Fibroblast of the aortic adventitia (primary cell): ENCODE results near the gene RAB11B. TPM values are rescaled to one million over a fixed set of nuclear protein-coding genes. Genes with fewer than 3 reads are reported as not detected.
A peak's percentile ranks its signal among the peaks of the same experiment; 100 is the strongest.

ENCODE experiments used
- DNase-seq: peaks from one replicate; pipeline ENCODE4 v3.0.0-alpha.2; 2010; ENCODE audit warnings: low read depth
- H3K4me3 ChIP-seq: 2 replicates; pipeline ENCODE4 v1.5.1; 2011; ENCODE audit warnings: low read depth, mild to moderate bottlenecking, control low read depth, low read length, moderate library complexity
- total RNA-seq: library from RNA; depleted of rRNA; stranded (reverse); fragments of >200 nt; gene quantifications from 2 replicates; pipeline ENCODE4 v1.2.3, GENCODE V29; 2012; ENCODE audit warnings: low replicate concordance
- TF ChIP-seq, protein P1 (sequence below): IDR thresholded peaks from 2 replicates; pipeline ENCODE4 v1.5.1; 2011; ENCODE audit warnings: mild to moderate bottlenecking, low read length, control low read depth, inconsistent platforms; ENCODE audit not compliant: insufficient read depth

The RAB11B gene
- total RNA-seq, 1 donor = 15.7 TPM

DNA sequence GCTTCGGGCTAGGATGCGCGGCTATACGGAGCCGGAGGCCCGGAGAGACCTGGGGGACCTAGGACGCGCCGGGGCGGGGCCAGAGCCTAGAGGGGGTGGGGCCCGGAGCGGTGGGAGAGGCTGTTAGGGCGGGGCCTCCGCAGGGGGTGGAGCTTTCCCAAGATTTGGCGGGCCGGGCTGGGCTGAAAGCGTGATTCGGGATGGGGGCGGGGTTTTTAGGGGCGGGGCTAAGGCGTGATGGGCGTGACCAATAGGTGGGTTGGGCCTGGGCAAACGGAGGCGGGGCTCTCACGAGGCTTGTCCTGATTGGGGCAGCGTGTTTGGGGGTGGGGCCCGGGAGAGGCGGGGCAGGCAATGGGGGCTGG, 439 bp downstream of the RAB11B start:
- DNase-seq = peak; percentile 93

DNA sequence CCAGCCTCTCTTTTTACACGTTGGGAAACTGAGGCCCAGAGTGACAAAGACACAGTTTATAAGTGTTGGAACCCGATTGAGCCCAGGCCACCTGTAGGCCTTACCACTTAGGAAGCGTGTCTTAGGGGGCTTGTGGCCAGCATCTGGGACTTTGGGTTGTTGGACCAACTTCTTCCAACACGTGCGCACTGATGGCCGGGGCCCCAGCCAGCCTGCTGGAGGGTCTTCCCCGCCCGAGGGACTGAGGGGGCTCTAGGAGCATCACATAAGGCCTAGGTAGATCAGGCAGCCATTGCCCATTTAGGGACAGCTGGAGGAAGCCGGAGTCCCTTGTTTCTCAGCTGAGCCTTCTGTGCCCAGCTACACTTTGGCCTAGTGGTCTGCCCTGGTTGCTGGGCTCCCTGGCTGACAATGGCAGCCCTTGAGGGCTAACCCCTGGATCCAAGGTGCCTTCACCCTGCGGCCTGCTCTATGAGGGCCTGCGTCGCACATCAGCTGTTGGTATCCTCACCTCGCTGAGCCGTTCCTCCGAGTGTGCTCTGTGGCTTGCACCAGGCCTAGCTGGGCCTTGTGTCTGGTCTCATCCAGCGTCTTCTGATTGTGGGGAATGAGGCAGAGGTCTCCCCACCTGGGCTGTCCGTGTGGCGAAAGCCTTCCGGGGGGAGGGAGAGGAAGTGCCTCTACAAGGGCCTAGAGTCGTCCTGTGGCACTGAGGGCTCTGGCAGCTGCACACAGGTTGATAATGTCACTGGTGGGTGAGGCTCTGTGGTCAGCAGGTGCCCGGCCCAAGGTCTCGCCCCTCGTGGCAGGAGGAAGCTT, 1.2 kb downstream of the RAB11B start:
- TF ChIP-seq, protein P1, sequence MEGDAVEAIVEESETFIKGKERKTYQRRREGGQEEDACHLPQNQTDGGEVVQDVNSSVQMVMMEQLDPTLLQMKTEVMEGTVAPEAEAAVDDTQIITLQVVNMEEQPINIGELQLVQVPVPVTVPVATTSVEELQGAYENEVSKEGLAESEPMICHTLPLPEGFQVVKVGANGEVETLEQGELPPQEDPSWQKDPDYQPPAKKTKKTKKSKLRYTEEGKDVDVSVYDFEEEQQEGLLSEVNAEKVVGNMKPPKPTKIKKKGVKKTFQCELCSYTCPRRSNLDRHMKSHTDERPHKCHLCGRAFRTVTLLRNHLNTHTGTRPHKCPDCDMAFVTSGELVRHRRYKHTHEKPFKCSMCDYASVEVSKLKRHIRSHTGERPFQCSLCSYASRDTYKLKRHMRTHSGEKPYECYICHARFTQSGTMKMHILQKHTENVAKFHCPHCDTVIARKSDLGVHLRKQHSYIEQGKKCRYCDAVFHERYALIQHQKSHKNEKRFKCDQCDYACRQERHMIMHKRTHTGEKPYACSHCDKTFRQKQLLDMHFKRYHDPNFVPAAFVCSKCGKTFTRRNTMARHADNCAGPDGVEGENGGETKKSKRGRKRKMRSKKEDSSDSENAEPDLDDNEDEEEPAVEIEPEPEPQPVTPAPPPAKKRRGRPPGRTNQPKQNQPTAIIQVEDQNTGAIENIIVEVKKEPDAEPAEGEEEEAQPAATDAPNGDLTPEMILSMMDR = no peak
- peak overlapping the region; percentile 51 for H3K4me3 ChIP-seq
- DNase-seq = no peak

More for the DNA sequence above, 439 bp downstream of the RAB11B start:
- peak overlapping the region; percentile 80 for H3K4me3 ChIP-seq
- TF ChIP-seq, protein P1 = no peak

DNA sequence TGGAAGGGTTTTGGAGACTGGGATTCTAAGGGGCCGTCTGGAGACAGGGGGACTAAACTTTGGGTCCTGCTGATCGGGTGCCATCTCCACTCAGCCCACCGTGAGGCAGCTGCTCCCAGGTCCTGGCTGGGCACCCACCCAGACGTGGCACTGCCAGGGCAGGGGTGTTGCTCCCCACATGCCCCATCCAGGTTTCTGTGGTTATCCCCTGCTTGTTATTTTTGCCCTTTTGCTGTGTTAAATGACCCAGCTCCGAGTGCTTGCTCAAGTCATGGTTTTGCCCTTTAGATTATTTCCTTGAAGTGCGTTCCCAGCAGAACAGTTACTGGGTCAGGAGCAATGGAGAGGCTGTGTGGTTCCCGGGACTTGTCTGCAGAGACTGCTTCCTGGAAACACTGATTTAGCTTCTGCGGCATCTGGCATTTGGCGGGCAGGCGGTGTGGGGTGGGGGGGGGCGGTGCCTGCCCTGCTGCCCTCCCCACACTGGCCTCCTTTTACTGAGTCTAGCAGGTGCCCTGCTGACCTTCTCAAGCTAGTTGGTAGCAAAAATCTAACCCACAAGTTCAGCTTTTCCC, 1.9 kb downstream of the RAB11B start:
- TF ChIP-seq, protein P1 = no peak
- DNase-seq = no peak
- H3K4me3 ChIP-seq = no peak overlapping the region

DNA sequence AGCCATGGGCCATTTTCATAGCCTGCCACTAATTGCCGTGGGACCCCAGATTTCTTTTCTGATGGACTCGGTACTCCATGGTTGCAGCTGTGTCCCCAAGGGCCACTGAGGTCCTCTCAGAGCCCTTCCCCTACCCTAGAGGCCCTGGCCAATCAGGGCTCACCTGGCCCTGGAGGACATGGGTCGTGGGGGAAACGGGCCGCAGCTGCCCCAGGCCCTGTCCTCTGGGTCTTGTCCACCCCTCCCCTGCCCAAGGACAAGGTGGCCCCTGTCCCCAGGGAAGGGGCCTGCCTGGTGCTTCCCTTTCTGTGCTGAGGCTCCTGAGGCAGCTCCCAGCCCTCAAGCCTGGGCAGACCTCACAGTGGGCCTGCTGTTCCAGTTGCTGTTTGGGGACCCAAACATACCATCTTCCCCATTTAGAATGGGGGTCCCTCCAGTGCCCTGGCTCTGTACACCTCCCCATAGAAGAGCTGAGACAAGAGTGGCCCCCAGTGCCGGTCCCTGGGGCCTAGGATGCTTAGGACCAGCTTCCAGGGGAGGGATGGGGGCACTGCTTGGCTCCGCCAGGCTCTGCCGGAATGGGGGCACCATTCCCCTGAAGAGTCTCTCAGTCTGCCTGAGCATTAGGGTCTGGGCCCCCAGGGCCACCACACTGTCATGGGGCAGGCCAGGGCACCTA, 3.2 kb downstream of the RAB11B start:
- TF ChIP-seq, protein P1 = no peak
- H3K4me3 ChIP-seq = no peak overlapping the region
- DNase-seq = no peak

DNA sequence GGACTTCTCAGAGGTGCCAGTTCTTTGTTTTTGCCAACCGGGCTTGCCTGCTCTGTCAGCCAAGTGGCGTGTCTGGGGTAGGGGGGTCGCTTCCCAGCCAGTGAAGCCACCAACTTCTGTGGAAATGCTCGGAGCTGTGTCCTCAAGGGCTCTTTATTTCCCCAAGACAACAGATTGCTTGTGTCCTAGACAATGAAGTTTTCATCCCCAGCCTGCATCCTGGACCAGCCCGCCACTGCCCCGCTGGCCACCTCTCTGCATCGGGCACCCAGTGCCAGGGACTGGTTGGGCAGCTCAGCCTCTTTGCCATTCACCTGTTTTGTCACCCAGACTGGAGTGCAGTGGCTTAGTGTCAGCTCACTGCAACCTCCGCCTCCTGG, 3.7 kb downstream of the RAB11B start:
- no peak overlapping the region for H3K4me3 ChIP-seq
- TF ChIP-seq, protein P1 = no peak
- DNase-seq = no peak

DNA sequence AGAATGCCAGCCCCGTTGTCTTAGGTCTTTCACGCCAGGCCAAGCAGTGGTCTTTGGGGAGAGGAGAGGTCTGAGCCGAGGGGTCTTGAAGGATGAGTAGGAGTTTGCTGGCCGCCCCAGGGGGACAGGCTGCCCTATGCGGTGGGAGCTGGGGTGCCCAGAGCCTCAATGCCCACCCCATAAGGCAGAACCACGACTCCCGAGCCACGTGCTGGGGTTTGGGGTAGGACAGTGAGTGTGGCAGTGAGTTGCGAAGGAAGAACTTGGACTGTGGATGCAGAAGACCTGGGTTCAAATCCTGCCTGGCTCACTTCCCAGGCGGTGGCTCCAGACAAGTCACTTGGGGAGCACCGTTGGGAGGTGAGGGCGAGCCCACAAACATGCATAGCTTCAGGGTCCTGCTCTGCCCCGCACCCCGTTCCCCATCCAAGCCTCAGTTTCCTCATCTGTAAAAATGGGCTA, 5.5 kb downstream of the RAB11B start:
- H3K4me3 ChIP-seq = no peak overlapping the region
- TF ChIP-seq, protein P1 = no peak
- no peak for DNase-seq
